Measurements from ENCODE around the gene JMJD7.

JMJD7 gene

DNA sequence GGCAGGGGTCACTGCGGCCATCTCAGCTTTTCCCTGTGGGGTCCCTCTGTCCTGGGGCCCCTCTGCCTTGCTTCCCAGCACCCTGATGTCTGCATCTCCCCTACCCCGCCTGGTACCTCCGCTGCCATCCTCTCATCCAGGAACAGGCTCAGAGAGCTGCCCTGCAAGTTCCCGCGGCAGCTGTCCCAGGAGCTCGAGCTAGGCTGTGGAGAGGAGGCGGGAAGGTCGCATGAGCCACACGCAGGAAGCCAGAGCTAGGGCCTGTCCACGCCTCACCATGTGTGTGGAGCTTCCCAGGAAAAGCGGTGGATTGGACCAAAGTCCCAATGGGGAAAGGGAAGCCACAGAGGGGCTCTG, 23.3 kb downstream of the JMJD7 start:
- Mint-ChIP-seq H3K4me1 (peaks cover 7 to 17% of the 10 kb centered on the region in 2 donors), H3K27ac (peak overlapping the region; percentile 47), H3K9me3 (no peaks in the 10 kb centered on the region), H3K4me3 (no peak overlapping the region), H3K27me3 (peaks cover 3 to 9% of the 10 kb centered on the region in 2 donors), H3K36me3 (peaks cover 14 to 17% of the 10 kb centered on the region in 2 donors)
- DNase-seq (no peak), ATAC-seq (replicated peaks) (no peak)

DNA sequence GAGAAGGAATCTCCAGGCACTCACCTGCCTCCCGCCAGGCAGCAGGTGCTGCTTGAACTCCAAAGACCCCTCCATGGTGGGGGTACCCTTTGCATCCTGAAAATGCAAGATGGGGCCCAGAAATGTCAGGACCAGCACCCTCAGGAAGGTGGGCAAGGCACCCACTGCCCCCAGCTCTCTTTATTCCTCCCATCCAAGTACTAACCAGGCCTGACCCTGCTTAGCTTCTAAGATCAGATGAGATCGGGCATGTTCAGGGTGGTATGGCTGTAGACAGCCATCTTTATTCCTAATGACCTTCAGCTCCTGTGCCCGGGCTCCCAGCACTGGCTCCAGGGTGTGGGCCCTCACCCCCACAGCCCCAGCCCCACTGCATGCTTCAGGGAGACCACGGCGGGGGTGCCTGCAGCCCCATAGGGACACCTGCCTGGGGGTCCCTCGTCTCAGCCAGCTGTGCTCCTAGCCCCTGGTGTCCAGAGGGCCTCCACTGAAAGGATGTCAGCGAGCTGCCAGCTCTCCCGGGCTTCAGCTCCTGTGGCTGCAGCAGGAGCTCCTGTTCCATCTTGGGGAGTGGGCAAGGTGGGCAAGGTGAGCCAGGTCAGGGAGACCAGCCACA, 24.0 kb downstream of the JMJD7 start:
- ATAC-seq (replicated peaks) (no peak), DNase-seq (no peak)
- no peaks in the 10 kb centered on the region for H3K9me3 Mint-ChIP-seq
- no peak overlapping the region for H3K4me3 Mint-ChIP-seq
- H3K27ac Mint-ChIP-seq, result no peak overlapping the region
- peaks cover 11 to 13% of the 10 kb centered on the region in 2 donors for H3K36me3 Mint-ChIP-seq
- peaks cover 3 to 9% of the 10 kb centered on the region in 2 donors for H3K27me3 Mint-ChIP-seq
- H3K4me1 Mint-ChIP-seq, result peaks cover 7 to 17% of the 10 kb centered on the region in 2 donors

DNA sequence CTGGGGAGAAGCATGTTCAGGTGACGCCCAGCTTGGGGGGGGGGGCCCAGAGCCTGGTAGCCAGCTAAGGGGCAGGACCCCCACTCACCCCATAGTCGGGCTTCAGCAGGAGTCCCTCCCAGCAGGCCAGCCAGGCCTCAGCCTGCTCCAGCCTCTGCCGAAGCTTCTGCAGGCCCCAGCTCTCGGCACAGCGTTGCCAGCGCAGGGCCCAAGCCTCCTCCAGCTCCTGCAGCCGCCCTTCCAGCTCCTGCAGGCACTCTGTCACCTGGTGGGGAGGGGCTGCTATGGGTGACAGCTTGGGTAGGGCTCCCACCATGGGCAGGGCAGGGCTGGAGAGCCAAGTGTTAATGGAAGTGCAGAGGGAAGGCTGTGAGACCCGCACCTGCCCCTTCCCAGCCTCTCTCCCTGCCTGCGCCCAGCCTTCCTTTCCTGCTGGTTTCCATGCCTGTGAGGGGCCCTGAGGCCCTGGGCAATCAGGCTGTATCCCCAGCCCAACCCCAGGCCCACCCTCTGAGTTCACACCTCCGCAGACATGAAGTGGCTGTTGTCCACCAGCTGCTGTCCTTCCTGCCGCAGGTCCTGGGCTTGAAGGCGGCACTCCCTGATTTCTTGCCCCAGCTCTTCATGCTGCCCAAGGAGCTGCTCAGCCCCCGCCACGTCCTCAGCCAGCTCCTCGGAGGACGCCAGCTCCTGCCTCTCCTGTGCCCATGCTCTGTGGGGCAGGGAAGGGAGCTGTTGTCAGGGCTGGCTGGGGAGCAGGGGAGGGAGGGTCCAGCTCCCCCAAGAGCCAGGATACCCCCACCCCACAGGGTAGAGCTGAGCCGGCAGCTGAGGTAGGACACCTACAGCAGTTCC, 25.1 kb downstream of the JMJD7 start:
- H3K9me3 Mint-ChIP-seq, result no peaks in the 10 kb centered on the region
- peaks cover 7 to 17% of the 10 kb centered on the region in 2 donors for H3K4me1 Mint-ChIP-seq
- no peak overlapping the region for H3K4me3 Mint-ChIP-seq
- ATAC-seq (replicated peaks), result no peak
- no peak overlapping the region for H3K27ac Mint-ChIP-seq
- DNase-seq, result no peak
- peaks cover 3 to 9% of the 10 kb centered on the region in 2 donors for H3K27me3 Mint-ChIP-seq
- peaks cover 5 to 7% of the 10 kb centered on the region in 2 donors for H3K36me3 Mint-ChIP-seq

DNA sequence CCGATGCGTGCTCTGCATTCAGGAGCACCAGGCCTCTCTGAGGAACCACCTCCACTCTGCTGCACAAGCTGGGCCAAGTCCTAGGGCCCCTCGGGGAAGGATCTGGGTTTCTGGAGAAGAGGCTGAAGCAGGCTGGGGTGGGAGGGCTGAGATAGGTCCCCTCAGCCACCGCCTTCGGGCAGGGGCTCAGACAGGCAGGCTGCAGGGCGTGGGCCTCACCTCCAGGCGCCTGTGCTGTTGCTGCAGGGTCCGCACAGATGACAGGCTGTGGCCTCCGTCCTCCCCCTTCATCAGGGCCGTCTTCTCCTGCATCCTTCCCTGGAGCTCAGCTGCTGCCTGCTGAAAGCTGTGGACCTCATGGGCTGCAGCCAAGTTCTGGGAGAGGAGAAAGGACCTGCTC, 25.9 kb downstream of the JMJD7 start:
- ATAC-seq (replicated peaks) (no peak), DNase-seq (no peak)
- Mint-ChIP-seq H3K36me3 (peaks cover 0 to 2% of the 10 kb centered on the region in 2 donors), H3K4me1 (peaks cover 7 to 17% of the 10 kb centered on the region in 2 donors), H3K27me3 (peaks cover 3 to 9% of the 10 kb centered on the region in 2 donors), H3K4me3 (no peak overlapping the region), H3K27ac (no peak overlapping the region), H3K9me3 (no peaks in the 10 kb centered on the region)

DNA sequence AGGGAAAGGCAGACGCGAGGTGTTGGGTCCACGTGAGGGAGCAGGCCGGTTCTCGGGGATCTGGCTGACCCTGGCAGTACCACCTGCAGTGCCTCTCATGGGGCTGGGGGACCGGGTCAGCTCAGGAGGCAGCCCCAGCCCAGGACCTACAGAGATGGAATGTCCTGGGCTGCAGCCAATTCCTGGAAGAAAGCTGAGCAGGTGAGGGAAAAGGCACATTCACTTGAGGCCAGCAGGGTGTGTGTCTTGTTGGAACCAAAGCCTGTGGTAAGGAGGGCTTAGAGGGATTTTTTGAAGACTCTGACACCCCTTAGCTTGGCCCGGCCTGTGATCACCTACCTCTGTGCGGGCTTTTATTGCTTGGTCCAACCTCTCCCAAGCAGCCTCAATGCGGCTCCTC, 26.6 kb downstream of the JMJD7 start:
- H3K36me3 Mint-ChIP-seq, result no peaks in the 10 kb centered on the region
- no peak overlapping the region for H3K4me3 Mint-ChIP-seq
- H3K27me3 Mint-ChIP-seq, result peaks cover 3 to 9% of the 10 kb centered on the region in 2 donors
- no peaks in the 10 kb centered on the region for H3K9me3 Mint-ChIP-seq
- H3K4me1 Mint-ChIP-seq, result peaks cover 8 to 18% of the 10 kb centered on the region in 2 donors
- no peak for DNase-seq
- no peak for ATAC-seq (replicated peaks)
- H3K27ac Mint-ChIP-seq, result no peak overlapping the region

DNA sequence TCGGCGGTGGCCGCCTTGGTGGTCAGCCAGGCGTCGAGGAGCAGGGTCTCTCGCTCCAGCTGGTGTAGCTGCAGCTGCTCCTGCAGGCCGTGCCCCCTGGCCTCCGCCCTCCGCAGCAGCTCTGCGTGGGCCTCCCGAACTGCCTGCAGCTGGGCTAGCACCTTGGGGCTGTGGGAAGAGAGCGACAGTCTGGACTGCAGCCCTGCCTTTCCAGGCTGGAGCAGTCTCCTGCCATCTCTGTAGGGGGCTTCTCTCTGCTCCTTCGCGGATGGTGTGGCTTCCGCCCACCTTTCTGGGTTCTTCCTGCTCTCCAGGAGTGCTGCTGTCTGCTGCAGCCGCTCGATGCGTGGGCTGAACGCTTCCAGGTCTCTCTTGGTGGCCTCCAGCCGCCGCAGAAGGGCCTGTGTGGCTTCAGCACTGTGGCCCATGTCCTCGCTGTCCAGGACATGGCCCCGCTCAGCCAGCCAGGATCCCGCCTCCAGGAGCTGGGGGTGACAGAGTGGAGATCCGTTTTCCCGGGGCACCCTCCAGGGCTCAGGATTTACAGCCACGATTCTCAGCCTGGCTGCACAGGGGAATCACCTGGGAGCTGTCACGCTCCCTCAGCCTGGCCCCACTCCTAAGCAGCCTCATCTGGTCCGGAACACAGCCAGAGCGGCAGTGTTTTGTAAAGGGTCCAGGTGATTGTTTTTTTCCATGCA, 27.5 kb downstream of the JMJD7 start:
- H3K4me3 Mint-ChIP-seq, result no peak overlapping the region
- no peaks in the 10 kb centered on the region for H3K36me3 Mint-ChIP-seq
- H3K27me3 Mint-ChIP-seq, result peaks cover 3 to 9% of the 10 kb centered on the region in 2 donors
- ATAC-seq (replicated peaks), result no peak
- no peak for DNase-seq
- H3K4me1 Mint-ChIP-seq, result peaks cover 13 to 21% of the 10 kb centered on the region in 2 donors
- no peaks in the 10 kb centered on the region for H3K9me3 Mint-ChIP-seq
- no peak overlapping the region for H3K27ac Mint-ChIP-seq

DNA sequence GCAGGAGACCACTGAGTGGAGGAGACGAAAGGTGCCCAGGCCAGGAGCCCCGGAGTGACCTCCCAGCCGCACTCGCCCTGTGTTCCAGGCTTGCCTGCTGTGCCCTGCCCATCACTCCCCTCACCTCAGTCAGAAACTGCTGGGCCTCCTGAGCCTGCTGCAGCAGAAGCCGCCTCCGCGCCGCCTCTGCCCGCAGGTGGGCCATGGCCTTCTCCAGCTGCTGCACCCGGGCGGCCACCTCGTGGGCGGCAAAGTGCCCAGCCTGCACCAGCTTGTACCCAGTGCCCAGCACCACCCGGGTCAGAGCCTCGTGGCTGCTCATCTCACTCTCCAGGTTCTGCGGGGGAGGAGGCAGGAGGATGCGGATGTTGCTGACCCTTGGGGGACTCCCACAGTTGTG, 28.4 kb downstream of the JMJD7 start:
- H3K4me1 Mint-ChIP-seq, result peaks cover 9 to 13% of the 10 kb centered on the region in 2 donors
- ATAC-seq (replicated peaks), result no peak
- H3K27me3 Mint-ChIP-seq, result peaks cover 1 to 6% of the 10 kb centered on the region in 2 donors

DNA sequence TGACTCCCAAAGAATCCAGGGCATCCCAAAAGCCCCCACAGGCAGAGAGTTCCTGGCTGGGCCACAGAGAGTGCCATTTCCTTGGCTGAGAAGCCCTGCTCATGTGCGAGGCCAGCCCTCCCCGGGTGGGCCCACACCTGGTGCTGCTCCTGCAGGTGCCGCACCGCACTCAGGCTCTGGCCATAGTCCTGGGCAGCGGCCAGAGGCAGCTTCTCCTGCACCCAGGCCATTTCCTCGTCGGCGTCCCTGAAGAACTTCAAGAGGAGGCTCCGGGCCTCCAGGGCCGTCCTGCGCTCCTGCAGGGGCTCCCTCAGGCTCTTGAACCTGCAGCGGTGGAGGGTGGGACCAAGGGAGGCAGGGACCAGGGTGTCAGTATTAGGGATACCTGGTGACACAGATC, 28.8 kb downstream of the JMJD7 start:
- DNase-seq (no peak), ATAC-seq (replicated peaks) (no peak)
- H3K36me3 Mint-ChIP-seq, result no peaks in the 10 kb centered on the region
- H3K4me3 Mint-ChIP-seq, result no peak overlapping the region
- no peaks in the 10 kb centered on the region for H3K9me3 Mint-ChIP-seq
- H3K27ac Mint-ChIP-seq, result no peak overlapping the region
- H3K4me1 Mint-ChIP-seq, result peaks cover 8 to 11% of the 10 kb centered on the region in 2 donors
- peaks cover 0 to 1% of the 10 kb centered on the region in 2 donors for H3K27me3 Mint-ChIP-seq

More for the DNA sequence above, 28.4 kb downstream of the JMJD7 start:
- H3K27ac Mint-ChIP-seq, result no peak overlapping the region
- H3K4me3 Mint-ChIP-seq, result no peak overlapping the region
- DNase-seq, result no peak
- H3K36me3 Mint-ChIP-seq, result no peaks in the 10 kb centered on the region
- H3K9me3 Mint-ChIP-seq, result no peaks in the 10 kb centered on the region

DNA sequence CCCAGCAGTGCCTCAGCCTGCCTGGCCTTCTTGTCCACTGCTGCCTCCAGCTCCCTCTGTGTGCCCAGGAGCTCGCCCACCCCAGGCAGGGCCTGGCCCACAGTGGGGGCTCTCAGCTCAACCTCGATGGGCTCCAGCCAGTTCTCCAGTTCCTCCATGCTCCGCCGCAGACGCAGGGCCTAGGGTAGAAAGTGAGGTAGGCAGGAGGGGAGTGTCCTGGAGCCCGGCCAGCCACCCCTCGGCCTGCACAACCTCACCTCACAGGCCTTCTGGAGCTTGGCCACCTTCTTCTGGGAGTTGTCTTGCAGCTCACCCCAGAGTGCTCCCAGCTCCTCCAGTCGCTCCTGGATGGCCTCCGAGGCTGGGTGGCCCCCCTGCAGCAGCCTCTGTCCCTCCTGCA, 29.4 kb downstream of the JMJD7 start:
- no peak for ATAC-seq (replicated peaks)
- H3K4me1 Mint-ChIP-seq, result peaks cover 8 to 11% of the 10 kb centered on the region in 2 donors
- H3K4me3 Mint-ChIP-seq, result no peak overlapping the region

DNA sequence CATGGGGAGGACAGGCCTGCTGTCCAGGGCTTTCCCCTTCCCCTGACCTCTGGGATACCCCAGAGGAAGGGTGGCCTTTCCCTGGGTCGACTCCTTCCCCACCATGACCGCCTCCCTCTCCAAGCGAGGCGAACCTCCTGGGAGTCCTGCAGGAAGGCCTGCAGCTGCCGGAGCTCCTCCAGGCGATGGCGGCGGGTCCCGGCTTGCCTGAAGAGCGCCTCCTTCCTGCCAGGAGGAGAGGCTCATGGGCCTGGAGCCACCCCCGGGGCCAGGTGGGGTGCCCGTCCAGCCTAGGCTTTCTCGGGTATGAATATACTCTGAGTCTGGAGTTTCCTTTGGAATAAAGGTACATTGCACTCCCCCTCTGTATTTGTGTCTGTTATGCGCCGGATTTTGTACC, 30.9 kb downstream of the JMJD7 start:
- H3K36me3 Mint-ChIP-seq, result no peaks in the 10 kb centered on the region
- H3K4me1 Mint-ChIP-seq, result peaks cover 8 to 11% of the 10 kb centered on the region in 2 donors
- ATAC-seq (replicated peaks), result no peak
- no peaks in the 10 kb centered on the region for H3K9me3 Mint-ChIP-seq
- H3K27ac Mint-ChIP-seq, result no peak overlapping the region
- H3K27me3 Mint-ChIP-seq, result no peaks in the 10 kb centered on the region
- no peak overlapping the region for H3K4me3 Mint-ChIP-seq
- no peak for DNase-seq

More for the DNA sequence above, 29.4 kb downstream of the JMJD7 start:
- Mint-ChIP-seq H3K9me3 (no peaks in the 10 kb centered on the region), H3K27ac (no peak overlapping the region), H3K27me3 (no peaks in the 10 kb centered on the region), H3K36me3 (no peaks in the 10 kb centered on the region)
- no peak for DNase-seq

DNA sequence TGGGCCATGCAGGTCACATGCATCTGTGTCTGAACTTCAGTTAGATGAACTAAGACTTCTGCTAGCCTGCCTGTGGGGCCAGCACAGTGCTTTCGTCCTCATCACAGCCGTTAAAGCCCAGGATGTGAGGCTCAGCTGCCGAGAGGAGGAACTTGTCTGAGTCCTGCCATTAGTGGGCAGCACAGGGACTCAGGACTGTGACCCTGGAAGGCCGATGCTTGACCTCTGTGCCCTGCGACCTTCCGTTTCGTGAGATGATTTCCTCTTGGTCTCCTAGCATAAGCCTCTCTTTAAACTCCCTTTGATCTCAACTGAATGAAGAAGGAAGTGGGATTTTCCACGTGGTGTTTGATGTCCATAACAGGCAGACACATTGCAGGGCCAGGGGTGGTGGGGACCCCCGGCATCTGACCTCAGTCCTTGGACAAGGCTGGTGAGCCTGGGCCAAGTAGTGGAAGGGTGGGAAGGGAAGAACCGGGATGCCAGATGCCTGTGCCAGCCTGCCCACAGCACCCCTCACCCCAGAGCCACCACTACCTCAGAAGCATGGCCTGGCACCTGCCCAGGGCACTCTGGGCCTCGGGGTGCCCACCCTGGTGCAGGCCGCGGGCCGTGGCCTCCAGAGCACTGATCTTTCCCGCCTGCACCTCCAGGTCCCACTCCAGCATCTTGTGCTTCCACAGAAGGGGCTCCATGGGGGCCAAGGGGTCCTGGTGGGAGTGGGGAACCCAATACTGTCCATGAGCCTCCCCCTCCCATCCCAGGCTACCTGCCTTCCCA, 32.3 kb downstream of the JMJD7 start:
- H3K4me1 Mint-ChIP-seq, result peaks cover 8 to 11% of the 10 kb centered on the region in 2 donors
- H3K4me3 Mint-ChIP-seq, result no peak overlapping the region
- no peak for DNase-seq
- H3K9me3 Mint-ChIP-seq, result no peaks in the 10 kb centered on the region
- H3K27ac Mint-ChIP-seq, result no peak overlapping the region
- no peaks in the 10 kb centered on the region for H3K27me3 Mint-ChIP-seq
- no peaks in the 10 kb centered on the region for H3K36me3 Mint-ChIP-seq
- ATAC-seq (replicated peaks), result peak; percentile 18 to 33

DNA sequence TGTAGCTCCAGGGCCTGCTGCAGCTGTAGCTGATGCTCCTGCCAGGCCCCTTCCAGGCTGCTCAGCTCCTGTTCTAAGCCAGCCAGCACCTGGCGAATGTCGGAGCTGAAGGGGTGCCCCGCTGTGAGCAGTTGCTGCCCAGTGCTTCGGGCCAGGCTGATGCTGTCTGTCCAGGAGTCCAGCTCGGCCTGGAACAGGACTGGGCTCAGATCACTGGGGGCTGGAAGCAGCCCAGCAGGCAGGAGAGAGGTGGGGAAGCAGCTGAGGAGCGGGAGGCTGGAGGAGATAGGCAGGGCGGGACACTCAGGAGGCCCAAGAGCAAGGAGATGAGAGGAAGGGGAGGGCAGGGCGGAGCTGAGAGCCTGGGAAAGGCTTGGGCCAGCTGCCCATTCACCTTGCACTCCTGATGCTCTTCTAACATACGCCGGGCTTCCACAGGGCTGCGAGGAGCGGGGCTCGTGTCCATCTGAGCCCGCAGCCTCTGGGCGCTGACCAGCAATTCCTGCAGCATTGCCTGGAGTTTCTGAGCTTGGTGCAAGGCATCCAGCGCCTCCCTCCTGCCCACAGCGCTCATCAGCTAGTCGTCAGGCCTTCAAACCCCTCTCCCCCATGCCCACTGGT, 34.0 kb downstream of the JMJD7 start:
- H3K36me3 Mint-ChIP-seq, result no peaks in the 10 kb centered on the region
- no peak overlapping the region for H3K27ac Mint-ChIP-seq
- no peak for ATAC-seq (replicated peaks)
- no peaks in the 10 kb centered on the region for H3K27me3 Mint-ChIP-seq
- H3K9me3 Mint-ChIP-seq, result no peaks in the 10 kb centered on the region
- no peak for DNase-seq
- H3K4me1 Mint-ChIP-seq, result peaks cover 8 to 11% of the 10 kb centered on the region in 2 donors
- H3K4me3 Mint-ChIP-seq, result no peak overlapping the region

DNA sequence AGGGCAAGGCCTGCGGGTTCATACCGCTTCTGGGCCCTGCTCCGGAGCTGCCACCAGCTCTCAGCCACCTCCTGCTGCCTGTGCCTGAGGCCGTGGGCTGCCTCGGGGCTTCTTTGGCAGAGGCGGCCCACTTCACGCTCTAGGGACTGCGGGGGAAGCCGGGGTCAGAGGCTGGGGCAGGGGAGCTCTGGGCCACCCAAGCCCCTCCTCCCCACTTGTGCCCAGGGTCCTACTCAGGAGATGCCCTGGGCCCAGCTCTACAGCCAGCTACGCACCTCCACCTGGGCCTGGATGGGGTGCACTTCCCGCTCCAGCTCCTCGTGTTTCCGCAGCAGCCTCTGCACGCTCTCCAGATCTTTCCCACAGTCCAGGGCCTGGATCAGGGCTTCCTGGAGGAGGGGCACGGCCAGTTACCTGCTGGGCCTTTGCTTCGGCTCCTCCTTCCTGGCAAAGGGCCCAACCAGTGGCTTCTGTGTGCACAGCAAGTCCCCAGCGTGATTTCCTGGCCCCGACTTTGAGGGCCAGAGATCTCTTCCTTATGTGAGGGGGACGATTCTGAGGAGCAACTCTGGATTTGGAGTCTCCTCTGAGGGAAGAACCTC, 34.7 kb downstream of the JMJD7 start:
- DNase-seq, result no peak
- peaks cover 8 to 11% of the 10 kb centered on the region in 2 donors for H3K4me1 Mint-ChIP-seq
- H3K9me3 Mint-ChIP-seq, result no peaks in the 10 kb centered on the region
- no peak overlapping the region for H3K27ac Mint-ChIP-seq
- no peaks in the 10 kb centered on the region for H3K27me3 Mint-ChIP-seq
- H3K36me3 Mint-ChIP-seq, result no peaks in the 10 kb centered on the region
- H3K4me3 Mint-ChIP-seq, result no peak overlapping the region
- ATAC-seq (replicated peaks), result no peak
